ENCODE measurements around the gene ALDH1A2.

The ALDH1A2 gene

GRCh38 chr15:58086491-58086890 lies 21.0 kb upstream of the ALDH1A2 start:
- Histone ChIP-seq H3K4me2 (ENCODE audit: low read length) (no peak overlapping the region), H4K8ac (ENCODE audit: low read depth, low read length) (no peak overlapping the region), H3K4ac (ENCODE audit: low read depth, low read length) (no peak overlapping the region), H3K4me1 (ENCODE audit: control insufficient read depth in 1 of 2, insufficient read depth in 2 of 2, low read length in 2 of 2) (peaks cover 0 to 2% of the 10 kb centered on the region in 2 experiments), H4K91ac (ENCODE audit: low read depth, low read length) (no peak overlapping the region), H2AFZ (ENCODE audit: insufficient read depth, low read length, poor library complexity) (no peak overlapping the region), H3K4me3 (ENCODE audit: low read depth, low read length) (no peak overlapping the region), H3K79me2 (ENCODE audit: control insufficient read depth, insufficient read depth, low read length, poor library complexity) (no peaks in the 10 kb centered on the region), H3K36me3 (ENCODE audit: control insufficient read depth in 1 of 2, insufficient read depth in 2 of 2, low read length in 2 of 2) (no peaks in the 10 kb centered on the region), H3K27ac (ENCODE audit: low read depth, low read length) (no peak overlapping the region), H2BK5ac (ENCODE audit: low read depth, low read length, poor library complexity) (no peak overlapping the region), H3K14ac (ENCODE audit: low read length) (no peak overlapping the region), H3K18ac (ENCODE audit: low read length) (no peak overlapping the region), H2AK5ac (ENCODE audit: low read length) (no peak overlapping the region), H2BK12ac (ENCODE audit: low read length) (no peak overlapping the region), H4K12ac (ENCODE audit: low read depth, low read length) (no peak overlapping the region), H3K9ac (ENCODE audit: low read length) (no peak overlapping the region), H3K27me3 (ENCODE audit: insufficient read depth, low read length) (no peaks in the 10 kb centered on the region), H3K23ac (ENCODE audit: low read length) (no peak overlapping the region), H3K9me3 (ENCODE audit: insufficient read depth, low read depth, low read length) (no peaks in the 10 kb centered on the region), H3K79me1 (ENCODE audit: low read length) (peaks cover 8% of the 10 kb centered on the region), H2BK120ac (ENCODE audit: insufficient read depth, low read length, poor library complexity) (no peak overlapping the region)
- DNase-seq, result no peak
- WGBS (ENCODE audit: extremely low coverage, insufficient coverage, insufficient read length), result no CpG with 5 or more reads among the region's 2 CpGs

- H3K4me2 ChIP-seq (ENCODE audit: low read length), result no peak overlapping the region
- H3K79me2 ChIP-seq (ENCODE audit: control insufficient read depth, insufficient read depth, low read length, poor library complexity), result peaks cover 2% of the 10 kb centered on the region
- no peaks in the 10 kb centered on the region for H3K9me3 ChIP-seq (ENCODE audit: insufficient read depth, low read depth, low read length)
- H4K91ac ChIP-seq (ENCODE audit: low read depth, low read length), result no peak overlapping the region
- H4K12ac ChIP-seq (ENCODE audit: low read depth, low read length), result no peak overlapping the region
- H2BK120ac ChIP-seq (ENCODE audit: insufficient read depth, low read length, poor library complexity), result no peak overlapping the region
- no peak overlapping the region for H2AFZ ChIP-seq (ENCODE audit: insufficient read depth, low read length, poor library complexity)
- no peak overlapping the region for H4K8ac ChIP-seq (ENCODE audit: low read depth, low read length)
- H3K79me1 ChIP-seq (ENCODE audit: low read length), result peaks cover 16% of the 10 kb centered on the region
- no peak overlapping the region for H3K14ac ChIP-seq (ENCODE audit: low read length)
- no peaks in the 10 kb centered on the region for H3K27me3 ChIP-seq (ENCODE audit: insufficient read depth, low read length)
- H3K23ac ChIP-seq (ENCODE audit: low read length), result no peak overlapping the region
- no peak overlapping the region for H3K18ac ChIP-seq (ENCODE audit: low read length)
- peak overlapping the region; percentile 38 for H2BK12ac ChIP-seq (ENCODE audit: low read length)
- no peaks in the 10 kb centered on the region for H3K36me3 ChIP-seq (ENCODE audit: control insufficient read depth in 1 of 2, insufficient read depth in 2 of 2, low read length in 2 of 2)
- peaks cover 4 to 7% of the 10 kb centered on the region in 2 experiments for H3K4me1 ChIP-seq (ENCODE audit: control insufficient read depth in 1 of 2, insufficient read depth in 2 of 2, low read length in 2 of 2)
- no peak overlapping the region for H3K27ac ChIP-seq (ENCODE audit: low read depth, low read length)
- H3K4ac ChIP-seq (ENCODE audit: low read depth, low read length), result no peak overlapping the region
- H3K4me3 ChIP-seq (ENCODE audit: low read depth, low read length), result no peak overlapping the region
- H2AK5ac ChIP-seq (ENCODE audit: low read length), result no peak overlapping the region
- no peak for DNase-seq
- H2BK5ac ChIP-seq (ENCODE audit: low read depth, low read length, poor library complexity), result no peak overlapping the region
- H3K9ac ChIP-seq (ENCODE audit: low read length), result no peak overlapping the region
These were observed 18.0 kb upstream of the ALDH1A2 start for GRCh38 chr15:58083526-58083925.

- Histone ChIP-seq H4K8ac (ENCODE audit: low read depth, low read length) (peak overlapping the region; percentile 61), H3K9ac (ENCODE audit: low read length) (no peak overlapping the region), H4K12ac (ENCODE audit: low read depth, low read length) (no peak overlapping the region), H4K91ac (ENCODE audit: low read depth, low read length) (peak overlapping the region; percentile 86), H3K4me2 (ENCODE audit: low read length) (no peak overlapping the region), H2BK120ac (ENCODE audit: insufficient read depth, low read length, poor library complexity) (peak overlapping the region; percentile 90), H3K27me3 (ENCODE audit: insufficient read depth, low read length) (no peaks in the 10 kb centered on the region), H2AFZ (ENCODE audit: insufficient read depth, low read length, poor library complexity) (no peak overlapping the region), H3K23ac (ENCODE audit: low read length) (no peak overlapping the region), H3K18ac (ENCODE audit: low read length) (no peak overlapping the region), H3K27ac (ENCODE audit: low read depth, low read length) (no peak overlapping the region), H2BK12ac (ENCODE audit: low read length) (peak overlapping the region; percentile 87), H3K14ac (ENCODE audit: low read length) (no peak overlapping the region), H3K79me2 (ENCODE audit: control insufficient read depth, insufficient read depth, low read length, poor library complexity) (peaks cover 2% of the 10 kb centered on the region), H2BK5ac (ENCODE audit: low read depth, low read length, poor library complexity) (peak overlapping the region; percentile 81), H3K79me1 (ENCODE audit: low read length) (peaks cover 18% of the 10 kb centered on the region), H2AK5ac (ENCODE audit: low read length) (no peak overlapping the region), H3K4ac (ENCODE audit: low read depth, low read length) (peak overlapping the region; percentile 56), H3K4me1 (ENCODE audit: control insufficient read depth in 1 of 2, insufficient read depth in 2 of 2, low read length in 2 of 2) (peaks cover 9 to 13% of the 10 kb centered on the region in 2 experiments), H3K4me3 (ENCODE audit: low read depth, low read length) (no peak overlapping the region), H3K9me3 (ENCODE audit: insufficient read depth, low read depth, low read length) (no peaks in the 10 kb centered on the region), H3K36me3 (ENCODE audit: control insufficient read depth in 1 of 2, insufficient read depth in 2 of 2, low read length in 2 of 2) (no peaks in the 10 kb centered on the region)
- DNase-seq, result no peak
- WGBS (ENCODE audit: extremely low coverage, insufficient coverage, insufficient read length), result no CpG with 5 or more reads among the region's 4 CpGs
These were observed 16.4 kb upstream of the ALDH1A2 start for GRCh38 chr15:58081891-58082290.

- Histone ChIP-seq H3K4me2 (ENCODE audit: low read length) (no peak overlapping the region), H3K18ac (ENCODE audit: low read length) (no peak overlapping the region), H3K27me3 (ENCODE audit: insufficient read depth, low read length) (no peaks in the 10 kb centered on the region), H3K4me3 (ENCODE audit: low read depth, low read length) (no peak overlapping the region), H3K79me2 (ENCODE audit: control insufficient read depth, insufficient read depth, low read length, poor library complexity) (peaks cover 2% of the 10 kb centered on the region), H2AK5ac (ENCODE audit: low read length) (no peak overlapping the region), H2BK5ac (ENCODE audit: low read depth, low read length, poor library complexity) (no peak overlapping the region), H3K14ac (ENCODE audit: low read length) (no peak overlapping the region), H4K8ac (ENCODE audit: low read depth, low read length) (no peak overlapping the region), H3K9ac (ENCODE audit: low read length) (no peak overlapping the region), H4K91ac (ENCODE audit: low read depth, low read length) (no peak overlapping the region), H3K4ac (ENCODE audit: low read depth, low read length) (no peak overlapping the region), H3K27ac (ENCODE audit: low read depth, low read length) (no peak overlapping the region), H3K4me1 (ENCODE audit: control insufficient read depth in 1 of 2, insufficient read depth in 2 of 2, low read length in 2 of 2) (peaks cover 9 to 13% of the 10 kb centered on the region in 2 experiments), H3K23ac (ENCODE audit: low read length) (no peak overlapping the region), H3K36me3 (ENCODE audit: control insufficient read depth in 1 of 2, insufficient read depth in 2 of 2, low read length in 2 of 2) (no peaks in the 10 kb centered on the region), H2AFZ (ENCODE audit: insufficient read depth, low read length, poor library complexity) (no peak overlapping the region), H3K79me1 (ENCODE audit: low read length) (peaks cover 18% of the 10 kb centered on the region), H2BK12ac (ENCODE audit: low read length) (no peak overlapping the region), H3K9me3 (ENCODE audit: insufficient read depth, low read depth, low read length) (no peaks in the 10 kb centered on the region), H2BK120ac (ENCODE audit: insufficient read depth, low read length, poor library complexity) (no peak overlapping the region), H4K12ac (ENCODE audit: low read depth, low read length) (no peak overlapping the region)
- no CpG with 5 or more reads among the region's 1 CpG for WGBS (ENCODE audit: extremely low coverage, insufficient coverage, insufficient read length)
- peak in 1 of 2 donors; percentile 42 for DNase-seq
These were observed 15.9 kb upstream of the ALDH1A2 start for GRCh38 chr15:58081456-58081855.
